ENCODE results near the gene C11orf16. TPM values are rescaled to one million over a fixed set of nuclear protein-coding genes. Genes with fewer than 3 reads are reported as not detected.

C11orf16 gene
- total RNA-seq, 1 experiment from 2014 or later, result not detected

GRCh38 chr11:8917157-8917825 is 15.5 kb downstream of the C11orf16 start:
- Histone ChIP-seq H3K36me3 (ENCODE audit: control insufficient read depth in 1 of 2, insufficient read depth in 2 of 2, low read length in 2 of 2) (peaks cover 3 to 15% of the 10 kb centered on the region in 2 experiments; a peak in 3 of 4 replicates), H3K27ac (ENCODE audit: low read depth, low read length) (no peak overlapping the region), H3K4me1 (ENCODE audit: control insufficient read depth in 1 of 2, insufficient read depth in 2 of 2, low read length in 2 of 2) (peaks cover 7 to 13% of the 10 kb centered on the region in 2 experiments), H3K4me3 (replicated peaks in 1 of 2; ENCODE audit: low read depth in 1 of 2, low read length in 2 of 2) (no peak overlapping the region), H3K79me2 (ENCODE audit: insufficient read depth, low read length) (no peaks in the 10 kb centered on the region), H3K9ac (ENCODE audit: low read length) (no peak overlapping the region), H4K20me1 (ENCODE audit: insufficient read depth) (no peaks in the 10 kb centered on the region), H3K27me3 (ENCODE audit: insufficient read depth, low read length) (no peaks in the 10 kb centered on the region), H3K4me2 (ENCODE audit: low read length) (peak overlapping the region; percentile 25), H3K9me3 (ENCODE audit: control insufficient read depth in 1 of 2, insufficient read depth in 1 of 2, low read depth in 1 of 2, low read length in 2 of 2) (no peaks in the 10 kb centered on the region), H2AFZ (ENCODE audit: low read depth, low read length, poor library complexity, severe bottlenecking) (no peak overlapping the region), H3K9me2 (ENCODE audit: insufficient read depth) (no peaks in the 10 kb centered on the region)
- ATAC-seq (peak; percentile 67; the same call in 1 of the 2 replicates), DNase-seq (ENCODE audit: low read depth, low spot score) (no peak)
- ChIA-PET CTCF (interaction anchor here (0.6 to 0.7 kb wide), 2 partner anchors 43 to 220 kb away, joined by 3 read pairs; no protein-coding TSS in a partner anchor), POLR2A (no interaction called here), RAD21 (ENCODE audit: low non-redundant PET in 1 of 2, low total read pairs in 2 of 2, uncharacterized antibody in 2 of 2, unreplicated experiment in 2 of 2) (no interaction called here)
- intact Hi-C loops (cut with micrococcal nuclease), result no loop called here
- BruUV-seq (replicated peaks), result no TSS peak
- TF ChIP-seq JUND (IDR thresholded peaks at IDR 0.05), result no peak
- no peak for TF ChIP-seq SIN3A (IDR thresholded peaks at IDR 0.05; ENCODE audit: low read depth)
- no peak for TF ChIP-seq POLR2AphosphoS5 (IDR thresholded peaks at IDR 0.05; ENCODE audit: low read depth, low read length)
- no peak for TF ChIP-seq ELF1 (IDR thresholded peaks at IDR 0.05; ENCODE audit: borderline replicate concordance, low read depth)
- no peak for TF ChIP-seq TCF7L2 (IDR thresholded peaks at IDR 0.05; ENCODE audit: borderline replicate concordance, extremely low read depth, insufficient read depth, insufficient read length)
- TF ChIP-seq YY1 (IDR thresholded peaks at IDR 0.05; ENCODE audit: extremely low read depth, insufficient replicate concordance, low read depth, low read length), result no peak
- no peak for TF ChIP-seq SP1 (IDR thresholded peaks at IDR 0.05; ENCODE audit: low read depth)
- no peak for TF ChIP-seq CTCF (IDR thresholded peaks at IDR 0.05 in 2 of 3, conservative IDR thresholded peaks at IDR 0.05 in 1 of 3; ENCODE audit: borderline replicate concordance in 1 of 3, insufficient read depth in 1 of 3, low read depth in 2 of 3, low read length in 2 of 3)
- no peak for TF ChIP-seq ZNF274 (IDR thresholded peaks at IDR 0.05; ENCODE audit: low read depth, low read length)
- TF ChIP-seq CBX3 (IDR thresholded peaks at IDR 0.05; ENCODE audit: low read depth), result no peak
- TF ChIP-seq EZH2 (IDR thresholded peaks at IDR 0.05), result no peak
